GM19099 (cell line): Measurements from ENCODE around the gene ACAP3.

Experiments
- POLR2A ChIP-seq: IDR thresholded peaks from 3 replicates; pipeline ENCODE4 v1.6.1; 2011; ENCODE audit warnings: low read depth; ENCODE audit not compliant: insufficient read length; ENCODE audit errors: extremely low read depth

The ACAP3 gene

GRCh38 chr1:1347663-1348419 is 40.1 kb upstream of the ACAP3 start:
- TF ChIP-seq POLR2A: no peak

GRCh38 chr1:1347026-1347595 is 39.4 kb upstream of the ACAP3 start:
- no peak for TF ChIP-seq POLR2A

DNA sequence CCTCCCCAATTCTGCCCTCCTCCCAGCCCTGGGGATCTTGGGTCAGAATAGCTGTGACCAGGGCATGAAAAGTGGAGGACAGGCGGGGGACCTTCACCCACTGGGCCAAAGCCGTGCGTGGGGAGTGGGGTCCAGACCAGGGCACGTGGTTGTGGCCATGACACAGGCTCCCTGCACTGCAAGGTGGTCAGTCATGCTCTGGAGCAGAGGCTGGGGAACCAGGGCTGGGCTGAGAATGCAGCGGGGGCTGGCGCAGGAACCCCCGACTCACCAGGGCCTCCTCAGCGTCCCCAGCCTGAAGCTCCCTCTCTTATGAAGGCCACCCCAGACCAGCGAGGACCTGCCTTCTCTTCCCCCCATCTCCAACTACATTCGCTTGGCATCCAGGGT is 38.8 kb upstream of the ACAP3 start:
- no peak for TF ChIP-seq POLR2A

DNA sequence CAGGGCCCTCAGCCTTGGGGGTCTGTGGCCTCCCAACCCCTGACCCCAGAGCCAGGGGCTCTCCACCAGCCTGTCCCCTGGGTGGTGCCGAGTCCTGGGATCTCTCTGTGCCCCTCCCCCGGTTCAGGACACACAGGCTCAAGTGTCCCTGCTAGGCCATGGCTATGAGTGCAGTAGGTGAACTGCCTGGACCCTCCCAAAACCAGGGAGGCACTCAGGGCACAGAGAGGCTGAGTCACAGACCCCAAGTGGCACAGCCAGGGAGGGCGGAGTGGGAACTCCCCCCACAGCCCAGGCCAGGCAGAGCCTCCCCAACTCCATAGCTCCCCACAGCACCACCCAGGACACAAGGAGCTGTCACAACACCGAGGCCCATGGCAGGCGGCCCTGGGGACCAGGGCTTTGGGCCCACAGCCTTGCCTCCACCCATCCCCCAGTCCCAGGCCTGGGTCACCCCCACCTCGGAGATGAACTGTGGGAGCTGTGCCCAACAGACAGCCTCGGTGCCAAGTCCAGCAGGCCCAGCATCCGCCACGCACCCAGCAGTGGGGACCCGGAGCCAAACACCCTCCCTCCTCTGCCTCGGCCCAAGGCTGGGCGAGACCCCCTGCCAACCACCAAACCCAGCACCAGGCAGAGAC is 38.2 kb upstream of the ACAP3 start:
- TF ChIP-seq POLR2A: no peak

DNA sequence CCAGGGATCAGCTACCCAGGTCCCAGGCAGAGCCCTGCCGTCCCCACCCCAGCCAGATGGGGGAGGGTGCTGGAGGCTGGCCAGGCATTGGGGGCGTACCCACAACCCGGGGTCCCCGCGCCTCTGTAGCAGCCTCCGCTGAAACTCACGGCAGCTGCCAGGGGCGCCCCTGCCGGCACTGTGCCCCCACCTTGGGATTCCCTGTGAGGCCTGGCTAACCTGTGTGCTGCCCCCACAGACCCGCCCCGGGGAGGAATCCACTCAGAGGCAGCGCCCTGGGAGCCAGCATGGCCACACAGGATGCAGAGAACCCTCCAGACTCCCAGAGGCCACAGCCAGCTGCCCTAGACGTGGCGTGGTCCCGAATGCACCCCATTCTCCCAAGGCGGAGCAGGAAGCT is 37.7 kb upstream of the ACAP3 start:
- no peak for TF ChIP-seq POLR2A

- TF ChIP-seq POLR2A: no peak
Measured at GRCh38 chr1:1344655-1345361, 37.1 kb upstream of the ACAP3 start.

- no peak for TF ChIP-seq POLR2A
Measured at GRCh38 chr1:1343811-1344421, 36.2 kb upstream of the ACAP3 start.

DNA sequence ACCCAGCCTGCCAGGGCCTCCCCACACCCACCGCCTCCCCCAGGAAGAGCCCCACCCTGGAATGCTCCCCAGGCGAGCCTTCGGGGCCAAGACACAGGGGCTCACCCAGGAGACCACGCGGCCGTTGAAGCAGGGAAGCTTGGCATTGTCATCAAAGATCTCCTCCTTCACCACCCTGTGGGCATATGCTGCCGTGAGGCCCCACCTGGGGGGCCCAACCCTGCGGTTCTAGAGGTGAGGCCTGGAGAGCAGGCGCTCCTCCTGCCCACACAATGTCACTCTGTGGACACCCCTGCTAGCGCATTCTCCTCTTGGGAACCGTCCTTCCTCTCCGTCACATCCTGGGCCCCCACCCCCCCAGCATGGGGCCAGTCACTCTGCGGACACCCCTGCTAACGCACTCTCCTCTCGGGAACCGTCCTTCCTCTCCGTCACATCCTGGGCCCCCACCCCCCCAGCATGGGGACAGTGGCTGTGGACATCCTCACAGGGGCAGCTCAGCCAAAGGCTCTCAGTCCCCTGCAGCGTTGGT is 34.9 kb upstream of the ACAP3 start:
- no peak for TF ChIP-seq POLR2A

GRCh38 chr1:1342061-1342562 is 34.4 kb upstream of the ACAP3 start:
- TF ChIP-seq POLR2A: no peak

DNA sequence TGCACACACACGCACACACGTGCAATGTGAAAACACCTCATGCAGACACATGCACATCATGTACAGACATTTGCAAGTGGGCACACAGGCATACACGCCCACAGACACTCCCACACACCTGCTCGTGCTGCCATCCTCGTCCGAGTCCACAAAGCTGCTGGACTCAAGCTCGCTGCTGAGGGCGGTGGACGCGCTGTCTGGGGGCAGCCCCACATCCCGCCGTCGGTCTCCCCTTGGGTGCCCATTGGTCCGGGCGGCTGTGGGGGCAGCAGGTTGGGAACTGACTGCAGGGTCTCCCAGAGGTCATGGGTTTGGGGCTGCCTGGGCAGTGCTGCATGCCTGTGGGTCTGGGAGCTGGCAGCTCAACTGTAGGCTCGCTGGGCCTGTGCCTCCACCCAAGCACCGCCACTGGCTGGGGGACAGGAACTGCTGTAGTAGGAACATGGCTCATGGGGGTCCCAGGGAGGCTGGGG is 33.9 kb upstream of the ACAP3 start:
- no peak for TF ChIP-seq POLR2A

DNA sequence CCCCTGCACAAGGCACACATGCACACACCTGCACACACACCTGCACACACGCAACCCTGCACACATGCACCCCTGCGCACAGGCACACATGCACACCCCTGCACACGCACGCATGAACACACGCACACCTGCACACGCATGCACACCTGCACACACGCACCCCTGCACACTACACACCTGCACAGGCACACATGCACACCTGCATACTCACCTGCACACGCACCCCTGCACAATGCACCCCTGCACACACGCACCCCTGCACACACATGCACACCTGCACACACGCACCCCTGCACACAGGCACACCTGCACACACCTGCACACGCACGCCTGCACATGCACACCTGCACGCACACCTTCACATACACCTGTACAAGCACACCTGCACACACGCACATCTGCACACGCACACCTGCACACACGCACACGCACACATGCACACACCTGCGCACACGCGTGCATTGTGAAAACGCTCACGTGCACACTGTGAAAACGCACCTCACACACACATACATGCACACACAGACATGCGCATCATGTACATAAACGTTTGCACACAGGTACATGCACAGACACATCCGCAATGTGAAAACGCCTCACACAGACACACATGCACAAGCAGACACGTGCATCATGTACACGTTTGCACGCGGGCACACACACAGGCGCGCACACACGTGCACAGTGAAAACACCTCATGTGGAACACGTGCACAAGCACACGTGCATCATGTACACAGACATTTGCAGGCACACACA is 33.2 kb upstream of the ACAP3 start:
- no peak for TF ChIP-seq POLR2A

DNA sequence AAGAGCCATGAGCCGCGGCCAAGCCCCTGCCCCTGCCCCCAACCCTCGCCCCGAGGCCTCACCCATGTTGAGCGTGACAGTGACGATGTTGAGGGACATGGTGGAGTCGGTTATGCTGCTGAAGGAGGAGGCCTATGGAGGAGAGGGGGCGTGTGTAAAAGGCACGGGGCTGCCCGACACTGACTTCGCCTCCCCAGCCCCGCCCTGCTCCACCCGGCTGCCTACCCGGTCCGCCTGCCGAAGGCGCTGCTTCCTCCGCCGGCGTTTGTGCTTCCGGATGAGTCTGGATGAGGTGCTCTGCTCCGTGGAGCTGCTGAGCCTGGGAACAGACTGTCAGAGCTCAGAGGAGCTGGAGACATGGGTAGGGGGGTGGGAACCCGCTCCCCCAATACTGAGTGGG is 32.5 kb upstream of the ACAP3 start:
- TF ChIP-seq POLR2A: no peak

DNA sequence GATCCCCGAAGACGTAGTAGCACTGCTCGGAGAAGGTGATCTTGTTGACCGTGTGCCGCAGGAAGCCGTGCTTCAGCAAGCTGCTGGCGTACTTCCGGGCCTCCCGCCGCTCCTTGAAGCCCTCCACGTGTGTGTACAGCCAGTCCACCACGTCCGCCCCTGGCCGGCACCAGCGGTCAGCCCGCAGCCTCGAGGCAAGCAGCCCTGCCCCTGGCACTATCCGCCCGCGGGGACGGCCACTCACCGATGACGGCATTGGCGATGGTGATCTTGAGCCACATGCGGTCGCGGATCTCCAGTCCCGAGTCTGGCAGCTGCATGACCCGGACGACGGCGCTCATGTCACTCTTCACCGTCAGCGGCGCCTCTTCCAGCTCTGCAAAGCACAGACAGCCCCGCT is 30.5 kb upstream of the ACAP3 start:
- TF ChIP-seq POLR2A: no peak

DNA sequence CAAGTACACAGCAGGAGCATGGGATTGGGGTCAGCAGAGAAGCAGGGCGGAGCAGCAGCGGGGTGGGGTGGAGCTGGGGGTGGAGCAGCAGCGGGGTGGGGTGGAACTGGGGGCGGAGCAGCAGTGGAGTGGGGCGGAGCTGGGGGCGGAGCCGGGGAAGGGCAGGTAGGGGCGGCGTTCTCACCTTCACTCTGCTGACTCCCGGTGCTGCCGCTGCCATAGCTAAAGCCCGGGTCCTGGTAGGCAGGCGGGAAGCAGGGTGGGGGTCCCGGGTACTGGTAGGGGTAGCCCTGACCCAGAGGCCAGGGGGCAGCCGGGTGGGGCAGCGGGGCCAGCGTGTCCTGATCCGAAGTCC is 30.0 kb upstream of the ACAP3 start:
- TF ChIP-seq POLR2A: no peak
